HEK293 (cell line): ENCODE measurements around the gene TIE1.

Source experiments
- SP2 ChIP-seq: fragments of 450-650 bp; formaldehyde crosslinking; IDR thresholded peaks from 2 replicates; pipeline ENCODE4 v1.5.1; 2016; ENCODE audit warnings: missing biosample characterization, missing genetic modification characterization
- TCF7L2 ChIP-seq: IDR thresholded peaks from 2 replicates; pipeline ENCODE4 v1.6.1; 2011; ENCODE audit warnings: low read depth, mild to moderate bottlenecking, inconsistent platforms, low read length, moderate library complexity, borderline replicate concordance
- ZFP37 ChIP-seq: fragments of 450-650 bp; formaldehyde crosslinking; IDR thresholded peaks from 2 replicates; pipeline ENCODE4 v1.5.1; 2016; ENCODE audit warnings: missing biosample characterization, missing genetic modification characterization
- ZFP69B ChIP-seq: fragments of 450-650 bp; formaldehyde crosslinking; IDR thresholded peaks from 2 replicates; pipeline ENCODE4 v1.5.1; 2016; ENCODE audit warnings: missing biosample characterization, missing genetic modification characterization
- ZNF18 ChIP-seq: fragments of 450-650 bp; formaldehyde crosslinking; IDR thresholded peaks from 2 replicates; pipeline ENCODE4 v1.5.1; 2016; ENCODE audit warnings: missing biosample characterization, missing genetic modification characterization
- ZNF19 ChIP-seq: fragments of 450-650 bp; formaldehyde crosslinking; IDR thresholded peaks from 2 replicates; pipeline ENCODE4; 2016; ENCODE audit warnings: missing biosample characterization, missing genetic modification characterization, low read depth
- ZNF280C ChIP-seq: fragments of 450-650 bp; formaldehyde crosslinking; IDR thresholded peaks from 2 replicates; pipeline ENCODE4 v1.5.1; 2016; ENCODE audit warnings: missing biosample characterization, missing genetic modification characterization
- ZNF280D ChIP-seq: fragments of 450-650 bp; formaldehyde crosslinking; IDR thresholded peaks from 2 replicates; pipeline ENCODE4 v1.5.1; 2016; ENCODE audit warnings: missing biosample characterization, missing genetic modification characterization
- ZNF335 ChIP-seq: fragments of 450-650 bp; formaldehyde crosslinking; conservative IDR thresholded peaks from 2 replicates; pipeline ENCODE4 v1.5.1; 2016; ENCODE audit warnings: missing biosample characterization, missing genetic modification characterization
- ZNF398 ChIP-seq: fragments of 450-650 bp; formaldehyde crosslinking; IDR thresholded peaks from 2 replicates; pipeline ENCODE4 v1.5.1; 2017; ENCODE audit warnings: missing biosample characterization, missing genetic modification characterization
- ZNF513 ChIP-seq: fragments of 450-650 bp; IDR thresholded peaks from 2 replicates; pipeline ENCODE4 v1.5.1; 2018; ENCODE audit warnings: missing biosample characterization, missing genetic modification characterization
- ZNF514 ChIP-seq: fragments of 450-650 bp; formaldehyde crosslinking; IDR thresholded peaks from 2 replicates; pipeline ENCODE4 v1.5.1; 2016; ENCODE audit warnings: missing biosample characterization, missing genetic modification characterization
- ZNF544 ChIP-seq: fragments of 450-650 bp; formaldehyde crosslinking; IDR thresholded peaks from 2 replicates; pipeline ENCODE4 v1.5.0; 2017; ENCODE audit warnings: missing biosample characterization, missing genetic modification characterization
- ZNF571 ChIP-seq: fragments of 450-650 bp; formaldehyde crosslinking; IDR thresholded peaks from 2 replicates; pipeline ENCODE4 v1.5.0; 2017; ENCODE audit warnings: missing biosample characterization, missing genetic modification characterization
- ZNF610 ChIP-seq: fragments of 450-650 bp; formaldehyde crosslinking; IDR thresholded peaks from 2 replicates; pipeline ENCODE4 v1.5.1; 2016; ENCODE audit warnings: missing biosample characterization, missing genetic modification characterization, borderline replicate concordance
- ZNF629 ChIP-seq: fragments of 450-650 bp; formaldehyde crosslinking; IDR thresholded peaks from 2 replicates; pipeline ENCODE4 v1.5.1; 2017; ENCODE audit warnings: missing biosample characterization, missing genetic modification characterization
- ZNF645 ChIP-seq: fragments of 450-650 bp; formaldehyde crosslinking; IDR thresholded peaks from 2 replicates; pipeline ENCODE4; 2016; ENCODE audit warnings: missing biosample characterization, missing genetic modification characterization
- ZNF670 ChIP-seq: fragments of 450-650 bp; formaldehyde crosslinking; IDR thresholded peaks from 2 replicates; pipeline ENCODE4 v1.5.1; 2016; ENCODE audit warnings: missing biosample characterization, missing genetic modification characterization, low read depth
- ZNF692 ChIP-seq: fragments of 450-650 bp; formaldehyde crosslinking; IDR thresholded peaks from 2 replicates; pipeline ENCODE4 v1.5.1; 2016; ENCODE audit warnings: missing biosample characterization, missing genetic modification characterization
- ZNF704 ChIP-seq: fragments of 450-650 bp; formaldehyde crosslinking; IDR thresholded peaks from 2 replicates; pipeline ENCODE4 v1.5.1; 2016; ENCODE audit warnings: missing biosample characterization, missing genetic modification characterization
- ZSCAN30 ChIP-seq: fragments of 450-650 bp; IDR thresholded peaks from 2 replicates; pipeline ENCODE4 v1.5.1; 2018; ENCODE audit warnings: missing biosample characterization, mild to moderate bottlenecking, missing genetic modification characterization, moderate library complexity

TIE1 gene

GRCh38 chr1:43367904-43368645 is 67.3 kb downstream of the TIE1 start, which contains the start of gene ELOVL1 (continued):
- peak; percentile 96 for TF ChIP-seq ZNF692 (tag by site-specific recombination)
- TF ChIP-seq ZNF645 (tag by site-specific recombination): no peak
- no peak for TF ChIP-seq ZNF280C (tag by site-specific recombination)
- peak; percentile 47; the same call in 1 of the 2 replicates for TF ChIP-seq ZNF18 (tag by site-specific recombination)
- TF ChIP-seq TCF7L2: no peak
- peak; percentile 58 for TF ChIP-seq ZNF629
- TF ChIP-seq ZNF544 (tag by site-specific recombination): no peak
- TF ChIP-seq ZNF704 (tag by site-specific recombination): no peak
- no peak for TF ChIP-seq ZNF670 (tag by site-specific recombination)
- no peak for TF ChIP-seq ZNF280D (tag by site-specific recombination)
- no peak for TF ChIP-seq ZNF571
- no peak for TF ChIP-seq ZNF514
- peak; percentile 70 for TF ChIP-seq ZNF335 (tag by site-specific recombination)
- peak; percentile 73 for TF ChIP-seq ZNF398 (tag by site-specific recombination)
- no peak for TF ChIP-seq ZNF513 (tag by site-specific recombination)
- TF ChIP-seq ZSCAN30 (tag by site-specific recombination): peak; percentile 86
- peak; percentile 73; the same call in 1 of the 2 replicates for TF ChIP-seq ZNF610 (tag by site-specific recombination)
- TF ChIP-seq ZFP37: peak; percentile 87
- TF ChIP-seq SP2 (tag by site-specific recombination): peak; percentile 33
- peak; percentile 86 for TF ChIP-seq ZFP69B (tag by site-specific recombination)
- TF ChIP-seq ZNF19 (tag by site-specific recombination): no peak
